ENCODE measurements around the gene COX15.

- TF ChIP-seq POLR2A (IDR thresholded peaks at IDR 0.05; ENCODE audit: low read length), result no peak
- TF ChIP-seq CTCF (IDR thresholded peaks at IDR 0.05), result no peak
- no peak for TF ChIP-seq RAD21 (conservative IDR thresholded peaks at IDR 0.05 in 1 of 2, IDR thresholded peaks at IDR 0.05 in 1 of 2)
- no peak for TF ChIP-seq HEYL (CRISPR knock-in tag; IDR thresholded peaks at IDR 0.05)
- no peak for TF ChIP-seq MYC (IDR thresholded peaks at IDR 0.05; ENCODE audit: borderline replicate concordance, low read length)
These were observed 37.8 kb upstream of the COX15 start for GRCh38 chr10:99769706-99770105.

Data from A549 (cell line).